SU-DHL-6 (cell line): ENCODE data around the gene MYL12A.

Experiments used
- H2AFZ ChIP-seq: fragments of 200-600 bp; sonication (generic); 2 replicates; pipeline ENCODE4 v1.6.1; 2014; ENCODE audit warnings: low read depth, mild to moderate bottlenecking, moderate library complexity, mixed read lengths, antibody characterized with exemption, low read length; ENCODE audit not compliant: severe bottlenecking
- H3F3A ChIP-seq: fragments of 200-600 bp; shearing (Covaris generic); 2 replicates; pipeline ENCODE4 v1.6.0; 2016; ENCODE audit warnings: antibody characterized with exemption, mild to moderate bottlenecking; ENCODE audit not compliant: insufficient read depth
- H3K27ac ChIP-seq: fragments of 200-600 bp; sonication (generic); 2 replicates; pipeline ENCODE4 v1.5.1; 2016; ENCODE audit warnings: low read depth, mild to moderate bottlenecking, low read length, moderate library complexity, mixed read lengths
- H3K27me3 ChIP-seq: fragments of 200-600 bp; sonication (generic), shearing (Covaris generic); 2 replicates; pipeline ENCODE4 v1.6.0; 2014; ENCODE audit warnings: mild to moderate bottlenecking, low read length
- H3K36me3 ChIP-seq: fragments of 200-600 bp; sonication (generic); 2 replicates; pipeline ENCODE4 v1.6.1; 2014; ENCODE audit warnings: mild to moderate bottlenecking, low read length, mixed read lengths
- H3K4me2 ChIP-seq: fragments of 300-600, 200-600 bp; shearing (Covaris generic), sonication (generic); 2 replicates; pipeline ENCODE4 v1.6.0; 2014; ENCODE audit warnings: low read length, low read depth, mild to moderate bottlenecking; ENCODE audit not compliant: poor library complexity, severe bottlenecking
- H3K4me3 ChIP-seq: fragments of 200-600 bp; sonication (generic); 2 replicates; pipeline ENCODE4 v1.5.1; 2014; ENCODE audit warnings: antibody characterized with exemption, low read length, mild to moderate bottlenecking, mixed read lengths; ENCODE audit not compliant: insufficient read depth, poor library complexity, severe bottlenecking
- H3K79me2 ChIP-seq: fragments of 200-600 bp; sonication (generic); 2 replicates; pipeline ENCODE4 v1.6.1; 2014; ENCODE audit warnings: mild to moderate bottlenecking, low read length, moderate library complexity; ENCODE audit not compliant: insufficient read depth
- H3K9ac ChIP-seq: fragments of 200-600 bp; sonication (generic); 2 replicates; pipeline ENCODE4 v1.7.0; 2014; ENCODE audit warnings: mild to moderate bottlenecking, low read length
- H3K9me2 ChIP-seq: fragments of 200-600 bp; sonication (generic); replicated peaks from 2 replicates; pipeline ENCODE4 v1.6.1; 2014; ENCODE audit warnings: low read length; ENCODE audit not compliant: insufficient read depth
- H3K9me3 ChIP-seq: fragments of 200-600 bp; sonication (generic); 2 replicates; pipeline ENCODE4 v1.6.1; 2014; ENCODE audit warnings: low read length, mixed read lengths; ENCODE audit not compliant: insufficient read depth
- H4K20me1 ChIP-seq: fragments of 200-600 bp; sonication (generic); 2 replicates; pipeline ENCODE4 v1.6.1; 2014; ENCODE audit warnings: low read depth, mild to moderate bottlenecking, antibody characterized with exemption, low read length, moderate library complexity, mixed read lengths
- EZH2phosphoT487 ChIP-seq: fragments of 200-600 bp; sonication (generic), shearing (Covaris generic); conservative IDR thresholded peaks from 2 replicates; pipeline ENCODE4 v1.6.1; 2018; ENCODE audit warnings: mild to moderate bottlenecking, antibody characterized with exemption, low read length, moderate library complexity, mixed read lengths
- TF ChIP-seq, protein P1 (sequence below): fragments of 200-600 bp; sonication (generic); IDR thresholded peaks from one replicate; pipeline ENCODE4 v1.5.1; 2017; ENCODE audit warnings: antibody characterized with exemption, mild to moderate bottlenecking, low read length, moderate library complexity; ENCODE audit not compliant: insufficient read depth, poor library complexity, severe bottlenecking

The MYL12A gene

DNA sequence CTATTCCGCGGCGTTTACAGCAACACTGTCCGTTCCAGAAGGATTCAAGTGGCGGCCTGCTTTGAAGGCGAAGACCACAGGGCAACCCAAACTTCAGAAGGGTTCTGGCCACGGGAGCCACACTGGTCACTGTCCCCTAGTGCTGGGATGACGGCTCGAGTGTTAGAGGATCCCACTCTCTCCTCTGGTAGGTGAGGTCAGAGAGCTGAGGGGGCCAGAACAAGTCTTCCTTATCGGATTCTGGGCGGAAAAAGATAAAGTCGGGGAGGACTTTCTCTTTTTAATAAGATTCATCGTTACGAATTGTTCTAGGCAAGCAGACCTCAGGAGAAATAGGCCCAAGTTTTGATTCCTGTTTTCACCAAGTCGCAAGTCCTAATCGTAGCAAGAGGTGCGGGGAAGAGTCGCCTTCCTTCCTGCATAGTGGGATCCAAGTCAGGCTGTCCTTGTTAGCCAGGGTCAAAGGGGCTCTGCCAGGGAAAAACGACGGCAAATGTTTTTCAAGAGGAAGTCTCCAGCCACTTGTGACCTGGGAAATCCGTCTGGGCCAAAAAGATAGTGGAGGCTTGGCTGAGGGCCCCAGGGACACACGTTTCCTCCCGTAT lies 864 bp upstream of the MYL12A start:
- TF ChIP-seq, protein P1, sequence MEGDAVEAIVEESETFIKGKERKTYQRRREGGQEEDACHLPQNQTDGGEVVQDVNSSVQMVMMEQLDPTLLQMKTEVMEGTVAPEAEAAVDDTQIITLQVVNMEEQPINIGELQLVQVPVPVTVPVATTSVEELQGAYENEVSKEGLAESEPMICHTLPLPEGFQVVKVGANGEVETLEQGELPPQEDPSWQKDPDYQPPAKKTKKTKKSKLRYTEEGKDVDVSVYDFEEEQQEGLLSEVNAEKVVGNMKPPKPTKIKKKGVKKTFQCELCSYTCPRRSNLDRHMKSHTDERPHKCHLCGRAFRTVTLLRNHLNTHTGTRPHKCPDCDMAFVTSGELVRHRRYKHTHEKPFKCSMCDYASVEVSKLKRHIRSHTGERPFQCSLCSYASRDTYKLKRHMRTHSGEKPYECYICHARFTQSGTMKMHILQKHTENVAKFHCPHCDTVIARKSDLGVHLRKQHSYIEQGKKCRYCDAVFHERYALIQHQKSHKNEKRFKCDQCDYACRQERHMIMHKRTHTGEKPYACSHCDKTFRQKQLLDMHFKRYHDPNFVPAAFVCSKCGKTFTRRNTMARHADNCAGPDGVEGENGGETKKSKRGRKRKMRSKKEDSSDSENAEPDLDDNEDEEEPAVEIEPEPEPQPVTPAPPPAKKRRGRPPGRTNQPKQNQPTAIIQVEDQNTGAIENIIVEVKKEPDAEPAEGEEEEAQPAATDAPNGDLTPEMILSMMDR = no peak
- no peak for TF ChIP-seq EZH2phosphoT487
- no peaks in the 10 kb centered on the region for H3K9me2 ChIP-seq
- H3K79me2 ChIP-seq = peaks cover 38% of the 10 kb centered on the region
- H3K4me3 ChIP-seq = peak overlapping the region; percentile 71
- H3K36me3 ChIP-seq = no peaks in the 10 kb centered on the region; the same call in 1 of the 2 replicates
- no peaks in the 10 kb centered on the region for H3K27me3 ChIP-seq
- peak overlapping the region; percentile 99 for H3K9ac ChIP-seq
- peaks cover 16% of the 10 kb centered on the region for H4K20me1 ChIP-seq
- H3F3A ChIP-seq = peaks cover 16% of the 10 kb centered on the region
- H3K9me3 ChIP-seq = no peaks in the 10 kb centered on the region
- peak overlapping the region; percentile 87 for H2AFZ ChIP-seq
- H3K4me2 ChIP-seq = peak overlapping the region; percentile 98
- peak overlapping the region; percentile 88 for H3K27ac ChIP-seq

DNA sequence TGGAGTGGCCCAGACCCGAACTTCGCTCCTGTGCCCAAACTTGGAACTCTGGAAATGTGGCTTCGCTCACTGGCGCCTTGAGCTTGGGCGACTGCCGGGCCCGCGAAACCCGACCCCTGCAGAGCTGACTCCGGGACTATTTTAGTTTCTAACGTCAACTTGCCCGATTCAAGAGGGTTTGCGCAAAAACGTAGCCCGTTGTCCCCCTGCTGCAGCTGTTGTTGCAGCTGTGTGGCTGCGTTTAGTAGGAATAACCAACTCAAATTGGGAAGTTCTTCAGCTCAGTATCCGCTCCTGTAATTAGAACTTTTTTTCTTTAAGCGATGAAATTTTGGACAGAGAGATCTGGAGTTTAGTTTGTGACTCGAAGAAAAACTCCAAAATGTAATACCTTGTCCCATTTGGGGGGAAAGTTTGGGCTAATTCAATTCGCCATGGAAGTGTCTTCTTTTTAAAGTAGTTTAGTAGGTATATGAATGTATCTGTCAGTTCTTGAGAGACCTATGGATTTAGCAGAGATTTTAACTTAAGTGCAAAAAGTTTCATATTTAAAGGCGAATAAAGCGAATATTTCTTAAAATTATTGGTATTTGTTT lies 559 bp downstream of the MYL12A start:
- Histone ChIP-seq H3K79me2 (peaks cover 52% of the 10 kb centered on the region), H3K4me3 (peak overlapping the region; percentile 99)

DNA sequence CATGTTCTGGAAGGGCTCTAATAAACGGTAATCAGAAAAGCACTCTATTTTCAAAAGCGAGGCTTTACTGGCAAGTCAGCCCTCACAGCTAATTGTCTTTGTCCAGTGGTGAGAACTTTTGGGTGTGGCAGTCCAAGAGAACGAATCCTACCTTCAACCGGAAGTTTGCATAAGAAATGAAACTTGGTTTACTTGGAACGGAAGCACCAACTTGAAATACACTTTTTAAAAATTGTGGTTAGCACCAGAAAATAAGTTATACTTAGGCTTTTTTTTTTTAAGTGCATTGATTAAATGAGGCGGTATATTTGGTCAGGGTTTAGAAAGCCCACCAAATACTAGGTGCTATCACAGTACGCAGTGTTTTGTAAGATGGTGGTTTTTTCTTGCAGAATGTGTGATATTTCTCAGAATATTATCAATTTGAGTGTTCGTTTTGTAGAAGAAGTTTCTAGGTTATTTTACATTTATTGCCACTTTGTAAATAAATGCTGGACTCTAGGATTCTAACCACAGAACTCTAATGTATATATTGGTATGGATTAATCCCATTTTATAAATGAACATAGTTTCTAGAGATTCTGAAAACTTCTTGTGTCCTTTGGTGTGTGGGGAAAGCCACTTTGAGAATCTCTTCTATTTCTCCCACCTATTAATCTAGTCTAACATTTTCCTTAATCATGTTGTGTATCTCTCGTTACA lies 1.2 kb downstream of the MYL12A start:
- Histone ChIP-seq H3F3A (peaks cover 16% of the 10 kb centered on the region), H4K20me1 (peaks cover 27% of the 10 kb centered on the region), H3K79me2 (peaks cover 53% of the 10 kb centered on the region), H3K4me2 (peak overlapping the region; percentile 98), H3K9me3 (no peaks in the 10 kb centered on the region), H2AFZ (no peak overlapping the region), H3K27me3 (no peaks in the 10 kb centered on the region), H3K4me3 (peak overlapping the region; percentile 99), H3K27ac (peak overlapping the region; percentile 90), H3K9me2 (no peaks in the 10 kb centered on the region), H3K9ac (peak overlapping the region; percentile 99), H3K36me3 (peaks cover 5% of the 10 kb centered on the region; the same call in 1 of the 2 replicates)
- TF ChIP-seq, protein P1 = no peak
- TF ChIP-seq EZH2phosphoT487 = no peak

More for the DNA sequence above, 559 bp downstream of the MYL12A start:
- peaks cover 27% of the 10 kb centered on the region for H4K20me1 ChIP-seq
- H3K9me3 ChIP-seq = no peaks in the 10 kb centered on the region
- H2AFZ ChIP-seq = peak overlapping the region; percentile 92
- H3K4me2 ChIP-seq = peak overlapping the region; percentile 98
- H3K9ac ChIP-seq = peak overlapping the region; percentile 99
- no peak for TF ChIP-seq EZH2phosphoT487
- peaks cover 16% of the 10 kb centered on the region for H3F3A ChIP-seq
- no peaks in the 10 kb centered on the region for H3K9me2 ChIP-seq
- no peaks in the 10 kb centered on the region; the same call in 1 of the 2 replicates for H3K36me3 ChIP-seq
- no peaks in the 10 kb centered on the region for H3K27me3 ChIP-seq
- peak overlapping the region; percentile 90 for H3K27ac ChIP-seq
